IPS-20b (cell line): ENCODE measurements around the gene EVX2.
A peak's percentile ranks its signal among the peaks of the same experiment; 100 is the strongest.

Experiments used
- H3K27ac ChIP-seq: one replicate; pipeline ENCODE4 v1.5.1; 2013; ENCODE audit warnings: low read length
- H3K27me3 ChIP-seq: 2 replicates; pipeline ENCODE4 v1.6.1; 2013; ENCODE audit warnings: mild to moderate bottlenecking, low read length, inconsistent platforms; ENCODE audit not compliant: insufficient read depth
- H3K36me3 ChIP-seq: 2 replicates; pipeline ENCODE4 v1.6.1; 2013; ENCODE audit warnings: low read depth, mild to moderate bottlenecking, inconsistent platforms, low read length, moderate library complexity; ENCODE audit not compliant: insufficient read depth
- H3K4me1 ChIP-seq: 2 replicates; pipeline ENCODE4 v1.6.1; 2013; ENCODE audit warnings: mild to moderate bottlenecking, control low read depth, inconsistent platforms, low read length, moderate library complexity; ENCODE audit not compliant: insufficient read depth
- H3K4me3 ChIP-seq: 2 replicates; pipeline ENCODE4 v1.5.1; 2013; ENCODE audit warnings: mild to moderate bottlenecking, low read length, inconsistent platforms
- H3K9ac ChIP-seq: 2 replicates; pipeline ENCODE4 v1.6.1; 2013; ENCODE audit warnings: low read depth, mild to moderate bottlenecking, inconsistent platforms, low read length, moderate library complexity
- H3K9me3 ChIP-seq: 2 replicates; pipeline ENCODE4 v1.6.1; 2013; ENCODE audit warnings: mild to moderate bottlenecking, low read depth, low read length, inconsistent platforms; ENCODE audit not compliant: insufficient read depth

EVX2 gene

GRCh38 chr2:176081376-176081836 lies 2.4 kb downstream of the EVX2 start:
- Histone ChIP-seq H3K36me3 (no peaks in the 10 kb centered on the region), H3K9me3 (peaks cover 10% of the 10 kb centered on the region; the same call in 1 of the 2 replicates), H3K27me3 (peaks cover 99% of the 10 kb centered on the region), H3K27ac (no peak overlapping the region), H3K4me1 (no peaks in the 10 kb centered on the region), H3K4me3 (no peak overlapping the region), H3K9ac (no peak overlapping the region)

GRCh38 chr2:176080540-176081375 lies 3.0 kb downstream of the EVX2 start:
- no peak overlapping the region for H3K27ac ChIP-seq
- H3K9me3 ChIP-seq = peaks cover 10% of the 10 kb centered on the region; the same call in 1 of the 2 replicates
- H3K4me1 ChIP-seq = no peaks in the 10 kb centered on the region
- no peak overlapping the region for H3K9ac ChIP-seq
- no peaks in the 10 kb centered on the region for H3K36me3 ChIP-seq
- peaks cover 99% of the 10 kb centered on the region for H3K27me3 ChIP-seq
- H3K4me3 ChIP-seq = peak overlapping the region; percentile 38; the same call in 1 of the 2 replicates

GRCh38 chr2:176079831-176080539 lies 3.8 kb downstream of the EVX2 start:
- H3K9ac ChIP-seq = no peak overlapping the region
- H3K27ac ChIP-seq = no peak overlapping the region
- H3K4me3 ChIP-seq = peak overlapping the region; percentile 49
- H3K4me1 ChIP-seq = no peaks in the 10 kb centered on the region
- peaks cover 99% of the 10 kb centered on the region for H3K27me3 ChIP-seq
- H3K9me3 ChIP-seq = peaks cover 10% of the 10 kb centered on the region; the same call in 1 of the 2 replicates
- no peaks in the 10 kb centered on the region for H3K36me3 ChIP-seq

GRCh38 chr2:176079285-176079830 lies 4.4 kb downstream of the EVX2 start:
- peak overlapping the region; percentile 49 for H3K4me3 ChIP-seq

GRCh38 chr2:176078541-176079284 lies 5.0 kb downstream of the EVX2 start:
- Histone ChIP-seq H3K27me3 (peaks cover 99% of the 10 kb centered on the region), H3K36me3 (no peaks in the 10 kb centered on the region), H3K4me1 (no peaks in the 10 kb centered on the region), H3K4me3 (peak overlapping the region; percentile 49), H3K9me3 (peaks cover 6% of the 10 kb centered on the region; the same call in 1 of the 2 replicates), H3K9ac (no peak overlapping the region), H3K27ac (no peak overlapping the region)

More at GRCh38 chr2:176079285-176079830, 4.4 kb downstream of the EVX2 start:
- H3K36me3 ChIP-seq = no peaks in the 10 kb centered on the region
- peaks cover 10% of the 10 kb centered on the region; the same call in 1 of the 2 replicates for H3K9me3 ChIP-seq
- H3K4me1 ChIP-seq = no peaks in the 10 kb centered on the region
- no peak overlapping the region for H3K27ac ChIP-seq
- peaks cover 99% of the 10 kb centered on the region for H3K27me3 ChIP-seq
- H3K9ac ChIP-seq = no peak overlapping the region

GRCh38 chr2:176076796-176077195 lies 7.0 kb downstream of the EVX2 start:
- H3K4me1 ChIP-seq = no peaks in the 10 kb centered on the region
- no peak overlapping the region for H3K4me3 ChIP-seq
- no peaks in the 10 kb centered on the region for H3K36me3 ChIP-seq
- H3K27ac ChIP-seq = no peak overlapping the region
- H3K9ac ChIP-seq = no peak overlapping the region
- peaks cover 6% of the 10 kb centered on the region; the same call in 1 of the 2 replicates for H3K9me3 ChIP-seq
- peaks cover 99% of the 10 kb centered on the region for H3K27me3 ChIP-seq

- no peaks in the 10 kb centered on the region for H3K4me1 ChIP-seq
- H3K27ac ChIP-seq = no peak overlapping the region
- H3K9ac ChIP-seq = no peak overlapping the region
- peaks cover 99% of the 10 kb centered on the region for H3K27me3 ChIP-seq
- no peaks in the 10 kb centered on the region for H3K36me3 ChIP-seq
- no peak overlapping the region for H3K4me3 ChIP-seq
- peaks cover 2% of the 10 kb centered on the region; the same call in 1 of the 2 replicates for H3K9me3 ChIP-seq
Measured at GRCh38 chr2:176076063-176076462, 7.7 kb downstream of the EVX2 start.

- H3K9ac ChIP-seq = no peak overlapping the region
- H3K9me3 ChIP-seq = no peaks in the 10 kb centered on the region
- no peaks in the 10 kb centered on the region for H3K36me3 ChIP-seq
- no peak overlapping the region for H3K27ac ChIP-seq
- no peak overlapping the region for H3K4me3 ChIP-seq
- peaks cover 99% of the 10 kb centered on the region for H3K27me3 ChIP-seq
- no peaks in the 10 kb centered on the region for H3K4me1 ChIP-seq
Measured at GRCh38 chr2:176075481-176075880, 8.3 kb downstream of the EVX2 start.

GRCh38 chr2:176074919-176075425 lies 8.8 kb downstream of the EVX2 start:
- Histone ChIP-seq H3K27me3 (peaks cover 100% of the 10 kb centered on the region), H3K36me3 (no peaks in the 10 kb centered on the region), H3K9me3 (no peaks in the 10 kb centered on the region), H3K27ac (no peak overlapping the region), H3K4me3 (no peak overlapping the region), H3K4me1 (no peaks in the 10 kb centered on the region), H3K9ac (no peak overlapping the region)

GRCh38 chr2:176072951-176073904 lies 10.5 kb downstream of the EVX2 start:
- Histone ChIP-seq H3K4me3 (no peak overlapping the region), H3K4me1 (no peaks in the 10 kb centered on the region), H3K27me3 (peaks cover 100% of the 10 kb centered on the region), H3K36me3 (no peaks in the 10 kb centered on the region), H3K9me3 (no peaks in the 10 kb centered on the region), H3K9ac (no peak overlapping the region), H3K27ac (no peak overlapping the region)
